Breast epithelium (tissue), 4 donors: ENCODE results near the gene CHD5. TPM values are rescaled to one million over a fixed set of nuclear protein-coding genes. Genes with fewer than 3 reads are reported as not detected.

Experiments used
- DNase-seq, 2 donors: peaks; one replicate each; pipeline ENCODE4 v3.0.0-alpha.2; 2019; ENCODE audit warnings: low spot score in 2 of 2
- H3K27ac ChIP-seq, 2 donors: fragments of 200-600 bp; sonication (generic) in 1 of 2; one replicate each; pipeline ENCODE4 v1.5.1; 2016 to 2019; ENCODE audit warnings: mild to moderate bottlenecking in 1 of 2
- H3K27me3 ChIP-seq, 2 donors: fragments of 200-600 bp; sonication (generic) in 1 of 2; one replicate each; pipeline versions ENCODE4 v1.5.1 to v1.6.0; 2017 to 2019; ENCODE audit warnings: control low read depth in 1 of 2, mild to moderate bottlenecking in 1 of 2
- H3K36me3 ChIP-seq: fragments of 200-600 bp; one replicate; pipeline ENCODE4 v1.5.1; 2019
- H3K4me1 ChIP-seq, 2 donors: fragments of 200-600 bp; sonication (generic); one replicate each; pipeline ENCODE4 v1.5.1; 2016 to 2019; ENCODE audit warnings: control low read depth in 1 of 2
- H3K4me3 ChIP-seq, 3 donors: fragments of 200-600 bp; sonication (generic); 1 replicate in 2 of 3; 2 replicates in 1 of 3; pipeline ENCODE4 v1.5.1; 2016 to 2019; ENCODE audit warnings: mild to moderate bottlenecking in 3 of 3, moderate library complexity in 2 of 3
- H3K9me3 ChIP-seq, 2 donors: fragments of 200-600 bp; sonication (generic) in 1 of 2; one replicate each; pipeline ENCODE4 v1.5.1; 2016 to 2019; ENCODE audit warnings: control low read depth in 1 of 2
- POLR2A ChIP-seq: fragments of 450-650 bp; IDR thresholded peaks from one replicate; pipeline ENCODE4 v1.6.1; 2016; ENCODE audit warnings: antibody characterized with exemption, mild to moderate bottlenecking, moderate library complexity
- POLR2AphosphoS5 ChIP-seq, 3 donors: sonication (generic); formaldehyde crosslinking; IDR thresholded peaks; one replicate each; pipeline ENCODE4 v1.6.1; 2017; ENCODE audit warnings: antibody characterized with exemption in 3 of 3
- intact Hi-C: fragments of 100-400 bp; cut with DNase I; formaldehyde crosslinking; loops from one replicate; pipeline ENCODE4 v1.15.1; 2023; ENCODE audit warnings: low total_unique reads
- total RNA-seq, 3 donors: library from RNA; depleted of rRNA; stranded (reverse); fragments of >200 nt; gene quantifications; one replicate each; pipeline ENCODE4 v1.1.0, GENCODE V29; 2016
- TF ChIP-seq, protein P1 (sequence below), 3 donors: fragments of 450-650 bp; IDR thresholded peaks; one replicate each; pipeline ENCODE4 v1.5.1; 2016 to 2017; ENCODE audit warnings: antibody characterized with exemption in 3 of 3, mild to moderate bottlenecking in 3 of 3, moderate library complexity in 3 of 3

CHD5 gene
- total RNA-seq, 3 donors from 2014 or later, result under 0.01 to 0.33 (median 0.15) TPM

GRCh38 chr1:6142734-6143133, 37.4 kb downstream of the CHD5 start:
- no peak overlapping the region for H3K4me3 ChIP-seq
- no peak overlapping the region for H3K27ac ChIP-seq
- intact Hi-C loops, result no loop called here
- H3K27me3 ChIP-seq, result peaks cover 0 to 14% of the 10 kb centered on the region in 2 donors
- no peaks in the 10 kb centered on the region for H3K4me1 ChIP-seq
- no peak for DNase-seq
- H3K9me3 ChIP-seq, result no peaks in the 10 kb centered on the region
- TF ChIP-seq, protein P1, sequence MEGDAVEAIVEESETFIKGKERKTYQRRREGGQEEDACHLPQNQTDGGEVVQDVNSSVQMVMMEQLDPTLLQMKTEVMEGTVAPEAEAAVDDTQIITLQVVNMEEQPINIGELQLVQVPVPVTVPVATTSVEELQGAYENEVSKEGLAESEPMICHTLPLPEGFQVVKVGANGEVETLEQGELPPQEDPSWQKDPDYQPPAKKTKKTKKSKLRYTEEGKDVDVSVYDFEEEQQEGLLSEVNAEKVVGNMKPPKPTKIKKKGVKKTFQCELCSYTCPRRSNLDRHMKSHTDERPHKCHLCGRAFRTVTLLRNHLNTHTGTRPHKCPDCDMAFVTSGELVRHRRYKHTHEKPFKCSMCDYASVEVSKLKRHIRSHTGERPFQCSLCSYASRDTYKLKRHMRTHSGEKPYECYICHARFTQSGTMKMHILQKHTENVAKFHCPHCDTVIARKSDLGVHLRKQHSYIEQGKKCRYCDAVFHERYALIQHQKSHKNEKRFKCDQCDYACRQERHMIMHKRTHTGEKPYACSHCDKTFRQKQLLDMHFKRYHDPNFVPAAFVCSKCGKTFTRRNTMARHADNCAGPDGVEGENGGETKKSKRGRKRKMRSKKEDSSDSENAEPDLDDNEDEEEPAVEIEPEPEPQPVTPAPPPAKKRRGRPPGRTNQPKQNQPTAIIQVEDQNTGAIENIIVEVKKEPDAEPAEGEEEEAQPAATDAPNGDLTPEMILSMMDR (IDR thresholded peaks at IDR 0.05), result no peak
- TF ChIP-seq POLR2AphosphoS5 (IDR thresholded peaks at IDR 0.05) (no peak), POLR2A (no peak)
- H3K36me3 ChIP-seq, result no peaks in the 10 kb centered on the region

DNA sequence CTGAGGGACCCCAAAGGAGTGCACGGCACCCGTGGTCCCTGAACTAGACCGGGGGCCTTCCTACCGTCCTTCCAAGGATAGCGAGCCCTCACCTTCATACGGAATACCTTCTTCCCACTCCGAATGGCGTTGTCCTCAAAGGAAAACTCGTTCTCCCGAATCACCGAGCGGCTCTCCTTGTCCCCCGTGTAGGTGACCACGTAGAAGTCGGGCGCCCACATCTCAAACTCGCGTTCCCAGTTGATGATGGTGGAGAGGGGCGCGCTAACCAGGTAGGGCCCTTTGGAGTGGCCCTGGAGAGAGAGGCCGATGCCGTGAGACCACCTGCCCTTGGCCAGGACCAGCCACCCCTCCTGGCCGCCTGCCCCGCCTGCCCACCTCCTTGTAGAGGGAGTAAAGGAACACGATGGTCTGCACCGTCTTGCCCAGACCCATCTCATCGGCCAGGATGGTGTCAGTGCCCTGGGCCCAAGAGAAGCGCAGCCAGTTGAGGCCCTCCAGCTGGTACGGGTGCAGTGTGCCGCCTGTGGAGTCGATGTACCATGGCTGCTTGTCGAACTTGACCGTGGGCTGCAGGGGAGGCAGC, 38.0 kb downstream of the CHD5 start:
- DNase-seq, result no peak
- Histone ChIP-seq H3K4me1 (no peaks in the 10 kb centered on the region), H3K27me3 (peaks cover 0 to 8% of the 10 kb centered on the region in 2 donors), H3K36me3 (no peaks in the 10 kb centered on the region), H3K9me3 (no peaks in the 10 kb centered on the region), H3K27ac (no peak overlapping the region), H3K4me3 (no peak overlapping the region)
- TF ChIP-seq POLR2A (no peak), POLR2AphosphoS5 (IDR thresholded peaks at IDR 0.05) (no peak)
- intact Hi-C loops, result no loop called here

DNA sequence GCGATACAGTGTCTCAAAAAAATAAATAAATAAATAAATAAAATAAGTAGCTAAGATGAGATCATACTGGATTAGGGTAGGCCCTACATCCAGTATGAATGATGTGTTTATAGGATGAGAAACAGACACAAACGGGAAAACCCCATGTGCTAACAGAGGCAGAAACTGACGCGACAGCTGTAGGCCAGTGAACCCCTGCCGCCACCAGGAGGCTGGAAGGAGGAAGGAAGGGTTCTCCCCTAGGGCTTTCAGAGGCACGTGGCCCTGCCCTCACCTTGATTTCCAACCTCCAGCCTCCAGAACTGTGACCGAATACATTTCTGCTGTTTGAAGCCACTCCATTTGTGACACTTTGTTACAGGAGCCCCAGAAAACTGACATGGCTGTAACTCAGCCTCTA, 38.5 kb downstream of the CHD5 start:
- H3K4me3 ChIP-seq, result no peak overlapping the region
- intact Hi-C loops, result no loop called here
- H3K27ac ChIP-seq, result no peak overlapping the region
- H3K4me1 ChIP-seq, result no peaks in the 10 kb centered on the region
- TF ChIP-seq POLR2A, result no peak
- TF ChIP-seq, protein P1 (IDR thresholded peaks at IDR 0.05), result no peak
- no peak for TF ChIP-seq POLR2AphosphoS5 (IDR thresholded peaks at IDR 0.05)
- DNase-seq, result no peak
- H3K36me3 ChIP-seq, result no peaks in the 10 kb centered on the region
- no peaks in the 10 kb centered on the region for H3K9me3 ChIP-seq
- H3K27me3 ChIP-seq, result peaks cover 0 to 3% of the 10 kb centered on the region in 2 donors

DNA sequence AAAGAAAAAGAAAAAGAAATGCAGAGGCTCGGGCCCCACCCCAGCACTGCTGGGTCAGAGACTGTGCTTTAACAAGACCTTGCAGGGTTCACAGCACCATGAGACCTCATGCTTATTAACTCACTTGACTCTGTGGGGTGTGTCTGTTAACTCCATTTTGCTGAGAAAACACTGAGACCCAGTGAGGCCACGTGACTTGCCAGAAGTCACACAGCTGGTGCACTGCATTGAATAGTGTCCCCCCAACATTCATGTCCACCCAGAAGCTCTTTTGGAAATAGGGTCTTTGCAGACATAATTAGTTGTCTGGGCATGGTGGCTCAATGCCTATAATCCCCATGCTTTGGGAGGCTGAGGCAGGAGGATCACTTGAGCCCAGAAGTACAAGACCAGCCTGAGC, 39.7 kb downstream of the CHD5 start:
- TF ChIP-seq POLR2A (no peak), POLR2AphosphoS5 (IDR thresholded peaks at IDR 0.05) (no peak)
- TF ChIP-seq, protein P1 (IDR thresholded peaks at IDR 0.05), result no peak
- no peaks in the 10 kb centered on the region for H3K27me3 ChIP-seq
- intact Hi-C loops, result no loop called here
- no peak overlapping the region for H3K4me3 ChIP-seq
- H3K27ac ChIP-seq, result no peak overlapping the region
- H3K4me1 ChIP-seq, result no peaks in the 10 kb centered on the region
- H3K36me3 ChIP-seq, result no peaks in the 10 kb centered on the region
- H3K9me3 ChIP-seq, result no peaks in the 10 kb centered on the region
- DNase-seq, result no peak

GRCh38 chr1:6137758-6138157, 42.4 kb downstream of the CHD5 start:
- H3K27ac ChIP-seq, result no peak overlapping the region
- no peaks in the 10 kb centered on the region for H3K4me1 ChIP-seq
- intact Hi-C loops, result no loop called here
- no peak overlapping the region for H3K4me3 ChIP-seq
- no peaks in the 10 kb centered on the region for H3K9me3 ChIP-seq
- H3K27me3 ChIP-seq, result no peaks in the 10 kb centered on the region
- no peaks in the 10 kb centered on the region for H3K36me3 ChIP-seq
- DNase-seq, result no peak
- TF ChIP-seq POLR2A (no peak), POLR2AphosphoS5 (IDR thresholded peaks at IDR 0.05) (no peak)
- TF ChIP-seq, protein P1 (IDR thresholded peaks at IDR 0.05), result no peak
